Keratinocyte (primary cell): ENCODE results near the gene RAET1G. TPM values are rescaled to one million over a fixed set of nuclear protein-coding genes. Genes with fewer than 3 reads are reported as not detected.
"Not testable (repeated sequence)": the region's sequence is repeated elsewhere in the genome, so short reads cannot be mapped to it uniquely, and the experiment has no call there.

Source experiments
- DNase-seq: peaks from one replicate; pipeline ENCODE4 v3.0.0-alpha.2; 2011; ENCODE audit warnings: low read depth, missing footprints, low spot score
- FAIRE-seq: peaks from 2 replicates; lab custom pipeline; 2011; peaks lifted over from hg19 to GRCh38; lab: Jason Lieb, UNC
- H2AFZ ChIP-seq: 2 replicates; pipeline ENCODE4 v1.6.0; 2012; ENCODE audit warnings: low read length, control low read depth, inconsistent platforms; ENCODE audit not compliant: control insufficient read depth
- H3K27ac ChIP-seq: 2 replicates; pipeline ENCODE4 v1.5.1; 2011; ENCODE audit warnings: low read length; ENCODE audit not compliant: control insufficient read depth, insufficient read depth
- H3K27me3 ChIP-seq: 3 replicates; pipeline ENCODE4 v1.6.0; 2011; ENCODE audit warnings: low read length; ENCODE audit not compliant: control insufficient read depth, insufficient read depth; ENCODE audit errors: extremely low read depth
- H3K36me3 ChIP-seq, 2 experiments: 2 replicates in 1 of 2; 3 replicates in 1 of 2; pipeline ENCODE4 v1.5.1; 2011; ENCODE audit warnings: low read length in 2 of 2, mild to moderate bottlenecking in 1 of 2; ENCODE audit not compliant: control insufficient read depth in 2 of 2, insufficient read depth in 2 of 2; ENCODE audit errors: extremely low read depth in 1 of 2
- H3K4me1 ChIP-seq: 3 replicates; pipeline ENCODE4 v1.5.1; 2011; ENCODE audit warnings: low read length; ENCODE audit not compliant: control insufficient read depth, insufficient read depth; ENCODE audit errors: extremely low read depth
- H3K4me2 ChIP-seq: 3 replicates; pipeline ENCODE4 v1.6.0; 2011; ENCODE audit warnings: low read depth, low read length; ENCODE audit not compliant: control insufficient read depth, insufficient read depth; ENCODE audit errors: extremely low read depth
- H3K4me3 ChIP-seq, 3 experiments: fragments of 200-600 bp in 1 of 3; sonication (generic) in 1 of 3; 2 replicates in 2 of 3; 3 replicates in 1 of 3; pipeline ENCODE4 v1.5.1; 2011 to 2016; ENCODE audit warnings: low read length in 3 of 3, mild to moderate bottlenecking in 3 of 3, control low read depth in 2 of 3, inconsistent platforms in 1 of 3, low read depth in 1 of 3, mixed read lengths in 1 of 3, mixed run types in 1 of 3, moderate library complexity in 1 of 3; ENCODE audit not compliant: control insufficient read depth in 2 of 3, insufficient read depth in 2 of 3; ENCODE audit errors: extremely low read depth in 1 of 3
- H3K79me2 ChIP-seq: 2 replicates; pipeline ENCODE4 v1.6.0; 2012; ENCODE audit warnings: low read length; ENCODE audit not compliant: control insufficient read depth, insufficient read depth
- H3K9ac ChIP-seq: 3 replicates; pipeline ENCODE4 v1.6.0; 2011; ENCODE audit warnings: low read length; ENCODE audit not compliant: control insufficient read depth, insufficient read depth; ENCODE audit errors: extremely low read depth
- H3K9me1 ChIP-seq: 3 replicates; pipeline ENCODE4 v1.6.0; 2011; ENCODE audit warnings: low read length; ENCODE audit not compliant: control insufficient read depth, insufficient read depth; ENCODE audit errors: extremely low read depth
- H3K9me3 ChIP-seq: 2 replicates; pipeline ENCODE4 v1.5.1; 2012; ENCODE audit warnings: low read depth, low read length; ENCODE audit not compliant: control insufficient read depth
- H4K20me1 ChIP-seq: 3 replicates; pipeline ENCODE4 v1.6.0; 2011; ENCODE audit warnings: low read length; ENCODE audit not compliant: control insufficient read depth, insufficient read depth; ENCODE audit errors: extremely low read depth
- CTCF ChIP-seq, 3 experiments: IDR thresholded peaks in 1 of 3; conservative IDR thresholded peaks in 1 of 3; optimal IDR thresholded peaks in 1 of 3; 2 replicates in 2 of 3; 3 replicates in 1 of 3; pipeline versions ENCODE3 to v1.5.1; 2011; ENCODE audit warnings: low read length in 3 of 3, mild to moderate bottlenecking in 3 of 3, moderate library complexity in 2 of 3, control low read depth in 1 of 3, inconsistent platforms in 1 of 3; ENCODE audit not compliant: insufficient read depth in 2 of 3; ENCODE audit errors: extremely low read depth in 1 of 3
- EZH2 ChIP-seq: IDR thresholded peaks from one replicate; pipeline ENCODE4 v1.6.1; 2012; ENCODE audit warnings: inconsistent platforms, mild to moderate bottlenecking, low read length, moderate library complexity
- dilution Hi-C: fragments of 300-500 bp; cut with MboI; formaldehyde crosslinking; loops from one replicate; pipeline ENCODE4 v1.7.0; 2020; ENCODE audit warnings: low sequenced_read_pairs; ENCODE audit not compliant: extremely low pct_ligation_motif_present
- polyA plus RNA-seq, 5 experiments: library from polyadenylated mRNA; depleted of rRNA in 3 of 5; stranded (reverse) in 3 of 5; stranded (forward) in 1 of 5; unstranded in 1 of 5; fragments of >200 nt; gene quantifications; 1 replicate in 1 of 5; 2 replicates in 3 of 5; 3 replicates in 1 of 5; pipeline versions ENCODE4 v1.2.1 to v1.2.3, GENCODE V29; 2011 to 2012; ENCODE audit warnings: missing spikeins in 2 of 5, low read depth in 1 of 5, low replicate concordance in 1 of 5

The RAET1G gene
- polyA plus RNA-seq, 1 donor (not counting 4 experiments of a cell fraction or from before 2014, with no cell fraction given), result 16.4 TPM

DNA sequence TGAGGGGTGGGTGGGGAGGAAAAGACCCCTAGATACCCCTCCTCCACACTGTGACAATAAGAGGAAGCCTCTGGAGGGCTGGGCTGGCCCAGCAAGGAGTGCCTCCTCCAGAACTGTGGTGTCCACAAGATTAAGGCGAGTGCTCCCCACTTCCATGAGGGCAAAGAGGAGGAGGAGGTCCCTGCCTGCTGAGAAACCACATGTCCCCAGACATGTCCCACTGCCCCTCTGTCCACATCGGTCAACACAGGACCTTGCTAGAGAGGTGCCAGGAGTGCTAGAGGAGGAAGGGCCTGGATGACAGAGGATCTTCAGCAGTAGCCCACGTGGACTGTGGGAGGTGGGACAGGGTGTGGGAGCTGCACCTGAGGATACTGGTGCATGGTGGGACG lies 3.1 kb downstream of the RAET1G start:
- H3K79me2 ChIP-seq, result no peaks in the 10 kb centered on the region
- DNase-seq (no peak), FAIRE-seq (no peak)
- no peak overlapping the region for H2AFZ ChIP-seq
- dilution Hi-C loops, result no loop called here
- TF ChIP-seq CTCF (optimal IDR thresholded peaks at IDR 0.05 in 1 of 3, IDR thresholded peaks at IDR 0.05 in 1 of 3, conservative IDR thresholded peaks at IDR 0.05 in 1 of 3; ENCODE audit: extremely low read depth in 1 of 3, insufficient read depth in 2 of 3, low read length in 3 of 3), result no peak
- no peak for TF ChIP-seq EZH2
- no peaks in the 10 kb centered on the region for H3K27me3 ChIP-seq
- peaks cover 16% of the 10 kb centered on the region for H3K4me1 ChIP-seq
- H3K9ac ChIP-seq, result no peak overlapping the region
- no peaks in the 10 kb centered on the region for H3K9me1 ChIP-seq
- no peaks in the 10 kb centered on the region for H4K20me1 ChIP-seq
- H3K4me2 ChIP-seq, result no peak overlapping the region
- H3K36me3 ChIP-seq, result peaks cover 0 to 4% of the 10 kb centered on the region in 2 experiments
- H3K4me3 ChIP-seq, result no peak overlapping the region
- no peaks in the 10 kb centered on the region for H3K9me3 ChIP-seq
- H3K27ac ChIP-seq, result no peak overlapping the region

- H3K79me2 ChIP-seq, result not testable (repeated sequence)
Observed at GRCh38 chr6:149919126-149919833, 3.6 kb downstream of the RAET1G start.

More at GRCh38 chr6:149919126-149919833, 3.6 kb downstream of the RAET1G start:
- H3K4me1 ChIP-seq, result peaks cover 16% of the 10 kb centered on the region
- H3K9me1 ChIP-seq, FAIRE-seq, H3K4me3 ChIP-seq, DNase-seq, H3K27ac ChIP-seq, H2AFZ ChIP-seq, H3K27me3 ChIP-seq, H3K9me3 ChIP-seq, dilution Hi-C loops, H3K9ac ChIP-seq, H3K36me3 ChIP-seq, H3K4me2 ChIP-seq, H4K20me1 ChIP-seq: not testable (repeated sequence)
